Measurements from ENCODE around the gene GPC6.

Gene GPC6

DNA sequence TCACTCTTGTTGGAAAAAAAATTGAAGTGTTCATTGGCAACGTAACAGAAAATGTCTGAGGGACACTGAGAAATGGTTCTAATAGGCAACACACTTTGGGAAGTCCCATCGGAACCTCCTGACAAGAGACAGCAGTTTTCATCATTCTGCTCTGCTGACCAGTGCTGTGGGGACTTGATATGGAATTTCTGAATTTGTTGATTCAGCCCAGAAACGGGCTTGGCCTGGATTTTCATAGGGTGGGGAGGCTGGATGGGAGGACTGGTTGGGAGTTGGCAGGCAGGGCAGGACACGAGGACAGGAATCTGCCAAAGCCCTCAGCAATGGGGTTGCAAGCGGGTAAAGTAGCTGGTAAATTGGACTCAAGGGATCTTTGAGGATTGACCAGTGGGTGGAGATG lies 1156.4 kb downstream of the GPC6 start:
- Histone ChIP-seq H3K27ac (ENCODE audit: low read depth, low read length, poor library complexity, severe bottlenecking) (no peak overlapping the region), H2AFZ (ENCODE audit: low read length) (no peak overlapping the region), H3K27me3 (ENCODE audit: insufficient read depth, low read length) (no peaks in the 10 kb centered on the region), H3K9me3 (ENCODE audit: low read length) (no peaks in the 10 kb centered on the region), H3K79me2 (ENCODE audit: insufficient read depth, low read length) (no peaks in the 10 kb centered on the region), H3K4me3 (ENCODE audit: low read depth, low read length, poor library complexity, severe bottlenecking) (no peak overlapping the region), H3F3A (ENCODE audit: insufficient read depth, low read length) (no peaks in the 10 kb centered on the region), H3K9me2 (ENCODE audit: low read depth, low read length) (no peaks in the 10 kb centered on the region), H3K4me2 (ENCODE audit: low read length) (no peak overlapping the region), H3K9ac (ENCODE audit: low read length) (no peak overlapping the region), H3K36me3 (ENCODE audit: insufficient read depth, low read length) (no peaks in the 10 kb centered on the region), H3K4me1 (ENCODE audit: insufficient read depth, low read length, severe bottlenecking) (no peaks in the 10 kb centered on the region), H4K20me1 (ENCODE audit: insufficient read depth, low read length) (no peaks in the 10 kb centered on the region)
- TF ChIP-seq EZH2 (IDR thresholded peaks at IDR 0.05; ENCODE audit: borderline replicate concordance, low read length): no peak
- TF ChIP-seq, protein P1, sequence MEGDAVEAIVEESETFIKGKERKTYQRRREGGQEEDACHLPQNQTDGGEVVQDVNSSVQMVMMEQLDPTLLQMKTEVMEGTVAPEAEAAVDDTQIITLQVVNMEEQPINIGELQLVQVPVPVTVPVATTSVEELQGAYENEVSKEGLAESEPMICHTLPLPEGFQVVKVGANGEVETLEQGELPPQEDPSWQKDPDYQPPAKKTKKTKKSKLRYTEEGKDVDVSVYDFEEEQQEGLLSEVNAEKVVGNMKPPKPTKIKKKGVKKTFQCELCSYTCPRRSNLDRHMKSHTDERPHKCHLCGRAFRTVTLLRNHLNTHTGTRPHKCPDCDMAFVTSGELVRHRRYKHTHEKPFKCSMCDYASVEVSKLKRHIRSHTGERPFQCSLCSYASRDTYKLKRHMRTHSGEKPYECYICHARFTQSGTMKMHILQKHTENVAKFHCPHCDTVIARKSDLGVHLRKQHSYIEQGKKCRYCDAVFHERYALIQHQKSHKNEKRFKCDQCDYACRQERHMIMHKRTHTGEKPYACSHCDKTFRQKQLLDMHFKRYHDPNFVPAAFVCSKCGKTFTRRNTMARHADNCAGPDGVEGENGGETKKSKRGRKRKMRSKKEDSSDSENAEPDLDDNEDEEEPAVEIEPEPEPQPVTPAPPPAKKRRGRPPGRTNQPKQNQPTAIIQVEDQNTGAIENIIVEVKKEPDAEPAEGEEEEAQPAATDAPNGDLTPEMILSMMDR (IDR thresholded peaks at IDR 0.05; ENCODE audit: low read length): no peak

DNA sequence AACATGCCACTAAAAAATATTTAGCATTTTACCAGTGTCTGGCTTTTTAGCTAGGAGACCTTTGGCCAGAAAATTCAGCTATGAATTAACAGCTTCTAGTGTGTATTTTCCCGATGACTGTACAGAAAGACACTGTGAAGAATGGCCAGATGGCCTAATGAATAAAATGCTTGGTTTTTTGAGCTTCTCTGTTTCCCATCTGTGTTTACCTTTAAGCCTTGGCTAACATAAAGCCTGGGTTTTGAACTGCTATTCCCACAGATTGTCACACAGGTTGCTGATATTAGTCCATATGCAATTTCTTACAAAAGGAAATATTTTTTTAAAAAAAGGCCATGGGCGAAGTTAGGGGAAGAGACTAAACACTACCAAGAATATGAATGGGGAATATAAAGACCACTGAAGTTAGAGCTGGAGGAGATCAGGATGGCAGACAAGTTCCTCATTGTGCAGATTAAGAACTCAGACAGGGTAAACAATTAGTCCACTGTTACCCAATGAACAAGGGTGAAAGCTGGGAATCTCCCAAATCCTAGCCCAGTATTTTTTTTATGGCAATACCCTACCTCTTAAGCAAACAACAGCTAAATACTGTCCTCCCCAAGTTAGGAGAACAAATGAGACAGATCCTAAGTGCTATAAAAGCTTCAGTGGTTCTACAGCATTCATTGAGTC lies 1157.8 kb downstream of the GPC6 start:
- Histone ChIP-seq H3K36me3 (ENCODE audit: insufficient read depth, low read length) (no peaks in the 10 kb centered on the region), H3F3A (ENCODE audit: insufficient read depth, low read length) (no peaks in the 10 kb centered on the region), H3K9me3 (ENCODE audit: low read length) (no peaks in the 10 kb centered on the region), H2AFZ (ENCODE audit: low read length) (no peak overlapping the region), H3K27me3 (ENCODE audit: insufficient read depth, low read length) (no peaks in the 10 kb centered on the region), H4K20me1 (ENCODE audit: insufficient read depth, low read length) (no peaks in the 10 kb centered on the region), H3K27ac (ENCODE audit: low read depth, low read length, poor library complexity, severe bottlenecking) (no peak overlapping the region), H3K9ac (ENCODE audit: low read length) (no peak overlapping the region), H3K79me2 (ENCODE audit: insufficient read depth, low read length) (no peaks in the 10 kb centered on the region), H3K4me1 (ENCODE audit: insufficient read depth, low read length, severe bottlenecking) (no peaks in the 10 kb centered on the region), H3K4me2 (ENCODE audit: low read length) (no peak overlapping the region), H3K9me2 (ENCODE audit: low read depth, low read length) (no peaks in the 10 kb centered on the region), H3K4me3 (ENCODE audit: low read depth, low read length, poor library complexity, severe bottlenecking) (no peak overlapping the region)
- TF ChIP-seq EZH2 (IDR thresholded peaks at IDR 0.05; ENCODE audit: borderline replicate concordance, low read length): no peak
- TF ChIP-seq, protein P1 (IDR thresholded peaks at IDR 0.05; ENCODE audit: low read length): no peak

- Histone ChIP-seq H3K9me2 (ENCODE audit: low read depth, low read length) (no peaks in the 10 kb centered on the region), H3K4me3 (ENCODE audit: low read depth, low read length, poor library complexity, severe bottlenecking) (no peak overlapping the region), H3K27me3 (ENCODE audit: insufficient read depth, low read length) (no peaks in the 10 kb centered on the region), H3K4me1 (ENCODE audit: insufficient read depth, low read length, severe bottlenecking) (no peaks in the 10 kb centered on the region), H3K79me2 (ENCODE audit: insufficient read depth, low read length) (no peaks in the 10 kb centered on the region), H3F3A (ENCODE audit: insufficient read depth, low read length) (no peaks in the 10 kb centered on the region), H3K36me3 (ENCODE audit: insufficient read depth, low read length) (no peaks in the 10 kb centered on the region), H4K20me1 (ENCODE audit: insufficient read depth, low read length) (no peaks in the 10 kb centered on the region), H3K9me3 (ENCODE audit: low read length) (no peaks in the 10 kb centered on the region), H3K27ac (ENCODE audit: low read depth, low read length, poor library complexity, severe bottlenecking) (no peak overlapping the region), H3K4me2 (ENCODE audit: low read length) (no peak overlapping the region), H2AFZ (ENCODE audit: low read length) (no peak overlapping the region), H3K9ac (ENCODE audit: low read length) (no peak overlapping the region)
- TF ChIP-seq, protein P1 (IDR thresholded peaks at IDR 0.05; ENCODE audit: low read length): no peak
- no peak for TF ChIP-seq EZH2 (IDR thresholded peaks at IDR 0.05; ENCODE audit: borderline replicate concordance, low read length)
These were observed 1160.4 kb downstream of the GPC6 start for GRCh38 chr13:94387047-94387446.

Measured in OCI-LY1 (cell line).